GM18502 (cell line): Measurements from ENCODE around the gene JADE3.

ENCODE experiments used
- ATAC-seq: cut with Tn5 transposase; IDR thresholded peaks from one replicate; pipeline ENCODE4 v1.9.1; 2021; ENCODE audit warnings: mild to moderate bottlenecking; ENCODE audit not compliant: unreplicated experiment, poor library complexity

Gene JADE3

DNA sequence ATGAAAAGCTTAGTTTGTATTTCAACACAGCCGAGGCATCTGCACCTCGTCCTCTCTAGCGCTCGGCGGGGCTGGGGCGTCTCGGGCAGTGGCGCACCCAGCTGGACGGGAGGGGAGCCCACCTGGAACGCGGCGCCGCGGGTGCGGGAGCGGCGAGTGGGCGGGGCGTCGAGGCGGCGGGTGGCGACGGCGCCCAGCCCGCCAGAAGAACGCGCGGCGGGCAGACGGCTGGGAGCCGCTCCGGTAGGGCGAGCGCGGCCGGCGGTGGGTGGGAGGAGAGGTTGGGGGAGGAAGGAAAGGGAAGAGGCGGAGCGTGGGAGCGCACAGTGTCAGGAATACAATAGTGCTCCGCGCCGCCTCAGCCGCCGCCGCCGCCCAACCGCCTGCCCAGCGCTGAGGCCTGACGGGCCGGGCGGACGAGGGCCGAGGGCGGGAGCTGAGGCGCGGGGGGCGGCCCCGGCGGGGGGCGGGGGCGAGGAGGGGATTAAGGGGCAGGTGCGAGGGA lies at the start of gene JADE3:
JADE3 (plus strand) TSS at position 324 of the 505 bp plus-strand sequence. CDS start 72,474 bp downstream, outside the sequence.
- ATAC-seq, result peak; percentile 44

DNA sequence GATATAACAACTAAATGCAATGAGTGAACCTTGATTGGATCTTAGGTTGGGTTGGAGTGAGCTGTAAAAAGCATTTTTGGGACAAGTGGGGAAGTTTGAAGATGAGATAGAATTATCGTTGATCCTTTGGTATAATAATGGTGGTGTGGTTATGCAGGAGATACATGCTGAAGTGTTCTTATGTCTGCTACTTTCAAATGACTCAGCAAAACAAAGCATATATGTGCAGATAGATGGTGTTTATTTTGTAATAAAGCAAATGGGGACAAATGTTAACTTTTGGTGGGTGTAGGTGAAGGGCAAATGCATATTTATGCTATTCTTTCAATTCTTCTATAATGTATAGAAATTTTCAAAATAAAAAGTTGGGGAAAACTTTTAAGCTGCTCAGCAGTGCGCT lies 49.1 kb upstream of the JADE3 start:
- ATAC-seq, result no peak

DNA sequence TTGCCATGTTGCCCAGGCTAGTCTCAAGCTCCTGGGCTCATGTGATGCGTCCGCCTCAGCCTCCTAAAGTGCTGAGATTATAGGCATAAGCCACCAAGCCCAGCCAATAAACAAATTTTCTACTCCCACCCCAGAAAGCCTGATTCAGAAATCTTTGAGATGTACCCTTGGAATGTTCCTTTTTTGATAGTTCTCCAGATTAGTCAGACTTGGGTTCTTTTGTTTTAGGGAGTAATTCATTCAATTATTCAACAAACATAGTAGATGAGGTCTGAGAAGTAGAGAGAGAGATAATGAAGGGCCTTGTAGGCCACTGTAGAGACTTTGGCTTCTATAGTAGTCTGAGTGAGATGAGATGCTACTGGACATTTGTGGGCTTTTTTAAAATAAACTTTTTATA lies 47.6 kb upstream of the JADE3 start:
- no peak for ATAC-seq

DNA sequence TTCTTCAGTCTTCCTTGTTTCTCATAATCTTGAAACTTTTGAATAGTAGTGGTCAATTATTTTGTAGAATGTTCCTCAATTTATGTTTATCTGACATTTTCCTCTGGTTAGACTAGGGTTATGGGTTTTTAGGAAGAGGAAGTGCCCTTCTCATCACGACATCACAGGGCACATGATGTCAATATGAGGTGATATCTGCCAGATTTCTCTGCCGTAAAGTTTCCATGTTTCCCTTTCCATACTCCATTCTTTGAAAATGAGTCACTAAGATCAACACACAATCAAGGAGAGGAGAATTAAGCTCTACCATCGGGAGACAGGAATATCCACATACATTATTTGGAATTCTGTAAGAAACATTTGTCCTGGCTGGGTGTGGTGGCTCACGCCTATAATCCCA lies 46.9 kb upstream of the JADE3 start:
- no peak for ATAC-seq

DNA sequence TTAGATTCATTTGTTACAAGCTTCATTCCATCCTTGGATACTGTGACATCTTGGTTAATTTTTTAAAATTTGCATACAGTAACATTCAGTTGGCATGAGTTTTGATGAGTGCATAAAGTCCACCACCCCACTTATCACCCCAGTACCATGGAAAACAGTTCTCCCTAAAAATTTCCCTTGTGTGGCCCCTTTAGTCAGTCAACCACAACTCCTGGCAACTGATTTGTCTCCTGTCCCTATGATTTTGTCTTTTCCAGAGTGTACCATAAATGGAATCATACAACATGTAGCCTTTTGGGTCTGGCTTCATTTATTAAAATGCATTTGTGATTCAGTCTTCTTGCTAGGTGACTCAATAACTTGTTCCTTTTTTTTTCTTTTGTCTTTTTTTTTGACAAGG lies 45.5 kb upstream of the JADE3 start:
- ATAC-seq, result no peak

DNA sequence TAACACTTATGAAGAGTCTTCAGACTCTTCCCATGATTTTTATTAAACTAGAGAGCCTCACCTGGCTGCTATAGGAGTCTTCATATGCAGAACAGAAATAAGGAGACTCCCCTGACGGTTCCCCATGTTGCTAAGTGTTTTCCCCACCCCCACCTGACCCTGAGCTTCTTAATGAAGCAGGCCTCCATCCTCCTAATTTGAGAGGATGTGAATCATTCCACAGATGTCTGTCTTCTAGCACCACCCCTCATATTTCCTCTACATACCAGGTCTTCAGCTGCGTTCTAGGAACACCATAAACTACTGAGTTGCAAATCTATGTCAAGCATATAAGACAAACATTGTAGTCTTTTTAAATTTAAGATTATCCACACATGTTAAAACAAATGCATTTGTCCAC lies 38.5 kb upstream of the JADE3 start:
- ATAC-seq, result no peak

DNA sequence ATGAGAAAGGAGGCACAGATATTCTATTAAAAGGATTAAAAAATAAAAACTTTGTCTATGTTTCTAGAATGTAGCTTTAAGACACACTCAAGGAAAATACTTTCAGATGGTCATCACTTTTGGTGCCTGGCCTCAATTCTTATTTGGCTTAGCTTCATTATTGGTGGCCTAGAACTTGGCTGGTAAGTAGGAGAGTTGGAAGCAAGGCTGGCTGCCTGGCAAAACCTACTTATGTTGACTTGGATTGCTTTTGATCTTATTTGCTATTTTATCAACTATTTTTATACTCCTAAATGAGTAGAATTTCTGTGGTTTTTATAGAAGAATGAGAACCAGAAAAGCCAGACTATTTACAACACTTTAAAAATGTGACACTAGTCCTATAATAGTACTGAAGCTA lies 35.3 kb upstream of the JADE3 start:
- ATAC-seq, result no peak

DNA sequence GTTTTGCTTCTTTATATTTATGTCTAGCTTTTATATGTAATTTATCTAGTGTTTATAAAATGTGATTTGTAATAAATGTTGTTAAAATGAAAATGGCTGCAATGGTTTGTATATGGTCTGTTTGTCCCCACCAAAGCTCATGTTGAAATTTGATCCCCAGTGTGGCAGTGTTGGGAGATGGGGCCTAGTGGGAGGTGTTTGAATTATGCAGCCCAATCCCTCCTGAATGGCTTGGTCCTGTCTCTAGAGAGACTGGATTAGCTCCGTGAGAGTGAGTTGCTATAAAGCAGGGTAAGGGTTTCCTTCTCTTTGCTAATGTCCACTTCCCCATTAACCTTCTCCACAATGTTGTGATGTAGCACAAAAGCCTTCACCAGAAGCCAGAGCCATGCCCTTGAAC lies 30.0 kb upstream of the JADE3 start:
- ATAC-seq, result no peak

DNA sequence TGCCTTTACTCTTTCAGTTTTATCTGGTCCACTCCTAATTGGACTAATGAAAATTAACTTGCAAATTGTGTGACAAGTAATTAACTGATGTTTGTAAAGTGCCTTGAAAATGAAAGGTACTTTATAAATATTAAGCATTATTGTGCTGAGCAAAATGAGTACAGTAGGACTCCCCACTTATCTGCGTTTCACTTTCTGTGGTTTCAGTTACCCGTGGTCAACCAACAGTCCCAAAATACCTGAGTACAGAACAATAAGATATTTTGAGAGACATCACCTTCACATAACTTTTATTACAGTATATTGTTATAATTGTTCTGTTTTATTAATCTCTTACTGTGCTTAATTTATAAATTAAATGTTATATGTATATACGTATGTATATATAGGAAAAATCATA lies 27.4 kb upstream of the JADE3 start:
- ATAC-seq, result no peak

DNA sequence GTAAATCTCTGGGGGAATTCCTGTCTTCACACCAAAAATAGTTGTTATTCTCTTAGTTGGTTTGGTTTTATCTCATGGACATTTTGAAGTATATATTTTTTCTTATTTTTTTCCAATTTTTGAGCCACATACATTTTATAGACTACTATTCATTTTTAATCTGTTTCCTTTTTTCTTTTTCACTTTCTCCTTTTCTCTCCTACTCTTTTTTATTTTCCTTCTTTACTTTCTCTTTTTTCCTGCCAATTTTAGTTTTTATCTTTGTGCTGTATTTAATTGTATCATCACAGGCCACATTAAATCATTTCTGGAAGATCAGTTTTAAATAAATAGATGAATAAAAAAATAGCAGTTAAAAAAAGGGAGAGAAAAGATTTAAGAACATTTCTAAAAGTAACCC lies 14.0 kb upstream of the JADE3 start:
- no peak for ATAC-seq

DNA sequence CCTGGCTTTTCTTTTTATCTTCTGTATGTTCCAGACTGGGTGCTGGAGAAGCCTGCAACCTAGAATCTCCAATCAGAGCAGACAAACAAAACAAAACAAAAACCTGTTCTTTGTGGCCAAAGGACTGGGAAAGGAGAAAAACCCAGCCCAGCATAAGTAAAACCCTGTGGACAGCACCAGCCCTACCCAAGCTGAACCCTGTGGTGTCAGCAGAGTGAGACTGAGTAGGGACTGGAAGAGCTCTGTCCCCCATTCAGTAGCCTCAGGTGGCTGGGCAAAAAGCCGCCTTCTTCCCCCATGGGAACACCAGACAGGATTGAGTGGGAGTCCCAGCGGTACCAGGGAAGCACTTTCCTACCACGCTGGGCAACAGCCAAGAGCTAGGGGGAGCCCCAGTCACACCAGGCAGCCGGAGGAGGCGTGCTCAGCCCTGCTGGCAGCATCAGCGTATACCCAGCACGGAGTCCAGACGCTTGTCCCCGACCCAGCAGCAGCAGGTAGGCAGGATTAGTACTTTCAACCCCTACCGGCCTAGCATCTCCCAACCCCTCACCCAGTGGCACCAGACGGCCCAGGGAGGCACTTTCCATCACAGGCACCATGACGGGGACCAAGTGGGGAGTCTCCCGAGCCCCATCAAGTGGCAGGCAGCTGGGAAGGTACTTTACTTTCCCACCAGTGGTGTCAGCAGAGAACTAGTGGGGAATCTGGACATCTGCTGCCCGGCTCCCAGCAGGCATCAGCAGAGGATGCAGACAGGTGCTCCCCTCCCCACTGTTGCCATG lies 8.6 kb upstream of the JADE3 start:
- peak; percentile 91 for ATAC-seq

DNA sequence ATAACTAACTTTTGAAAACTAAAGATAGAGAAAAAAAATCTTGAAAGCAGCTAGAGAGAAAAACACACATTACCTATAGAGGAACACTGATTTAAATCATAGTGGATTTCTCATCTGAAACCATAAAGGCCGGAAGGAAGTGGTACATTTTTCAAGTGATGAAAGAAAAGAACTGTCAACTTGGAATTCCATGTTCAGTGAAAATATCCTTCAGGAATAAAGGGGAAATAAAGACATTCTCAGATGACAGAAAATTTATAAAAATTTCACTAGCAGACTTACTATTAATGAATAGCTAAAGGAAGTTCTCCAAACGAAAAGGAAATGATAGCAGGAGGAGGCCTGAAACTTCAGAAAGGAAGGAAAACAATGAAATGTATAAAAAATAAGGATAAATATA lies 7.6 kb upstream of the JADE3 start:
- no peak for ATAC-seq

DNA sequence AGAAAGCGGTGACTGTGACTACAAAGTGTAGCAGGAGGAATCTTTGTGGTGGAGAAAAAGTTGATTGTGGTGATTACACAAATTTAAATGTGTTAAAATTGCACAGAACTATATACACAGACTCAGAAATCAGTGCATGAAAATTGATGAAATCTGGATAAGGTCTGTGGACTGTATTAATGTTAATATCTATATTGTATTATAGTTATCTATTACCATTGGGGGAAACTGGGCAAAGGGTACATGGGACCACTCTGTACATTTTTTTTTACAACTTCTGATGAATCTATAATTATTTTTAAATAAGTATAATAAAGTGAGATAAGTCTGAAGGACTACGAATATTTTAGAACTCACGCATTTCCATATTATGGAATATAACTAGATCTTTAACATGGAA lies 1.8 kb upstream of the JADE3 start:
- ATAC-seq, result no peak

DNA sequence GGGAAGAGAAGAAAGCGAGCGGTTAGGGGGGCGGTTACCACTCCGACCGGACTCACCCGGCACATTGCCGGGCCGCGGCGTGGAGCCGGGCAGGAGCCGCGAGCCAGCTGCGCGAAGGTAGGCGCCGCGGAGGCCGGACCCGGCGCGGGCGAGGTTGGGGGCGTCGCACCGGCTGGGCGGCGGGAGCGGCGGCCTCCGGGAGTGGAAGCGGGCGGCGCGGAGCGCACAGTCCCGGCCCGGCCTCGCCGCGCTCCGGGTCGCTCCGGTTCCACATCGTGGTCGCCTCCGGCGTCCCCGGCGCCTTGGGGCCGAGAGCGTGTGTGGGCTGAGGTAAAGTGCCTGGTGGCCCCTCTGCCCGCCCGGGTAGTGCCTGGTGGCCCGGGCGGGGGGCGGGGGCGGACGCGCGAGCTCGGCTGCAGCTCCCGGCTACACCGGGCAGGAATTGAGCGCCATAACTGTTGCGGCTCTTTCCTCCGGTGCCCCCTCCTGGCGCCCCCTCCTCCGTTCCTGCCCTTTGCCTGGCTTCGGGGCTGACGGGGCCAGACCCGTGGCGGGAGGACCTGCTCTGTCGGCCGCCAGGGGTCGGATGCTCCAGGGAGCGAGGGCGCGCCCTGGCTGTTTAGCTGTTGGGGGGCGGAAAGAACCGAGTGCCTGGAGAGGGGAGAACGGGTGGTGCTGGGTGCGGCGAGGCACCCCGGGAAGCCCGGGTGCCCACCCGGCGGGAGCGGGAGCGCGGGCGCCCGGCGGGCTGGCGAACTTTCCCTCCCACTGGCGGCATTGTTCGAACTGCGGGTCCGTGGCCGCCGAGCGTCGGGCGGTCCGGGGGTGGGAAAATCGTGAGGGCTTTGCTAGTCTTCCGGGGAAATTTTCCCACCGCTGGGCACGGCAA lies 626 bp downstream of the JADE3 start:
- ATAC-seq, result peak; percentile 59

DNA sequence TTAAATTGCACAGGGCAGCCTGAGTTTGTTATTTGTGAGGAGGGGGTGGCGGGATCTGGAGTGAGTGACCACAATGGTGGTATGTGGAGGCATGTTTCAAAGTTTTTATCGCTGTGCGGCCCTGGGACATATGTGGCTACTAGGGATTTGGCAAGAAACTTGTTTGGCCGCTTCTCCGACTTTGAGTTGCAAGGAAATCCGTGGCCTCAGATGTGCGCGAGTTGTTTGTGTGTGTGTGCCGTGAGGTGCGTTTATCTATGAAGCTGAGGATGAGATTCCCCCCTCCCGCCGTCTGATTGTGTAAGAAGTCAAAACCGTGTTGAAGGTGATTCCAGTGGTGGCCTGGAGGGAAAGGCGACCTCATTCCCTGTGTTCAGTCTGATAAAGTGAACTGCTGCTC lies 1.4 kb downstream of the JADE3 start:
- no peak for ATAC-seq

DNA sequence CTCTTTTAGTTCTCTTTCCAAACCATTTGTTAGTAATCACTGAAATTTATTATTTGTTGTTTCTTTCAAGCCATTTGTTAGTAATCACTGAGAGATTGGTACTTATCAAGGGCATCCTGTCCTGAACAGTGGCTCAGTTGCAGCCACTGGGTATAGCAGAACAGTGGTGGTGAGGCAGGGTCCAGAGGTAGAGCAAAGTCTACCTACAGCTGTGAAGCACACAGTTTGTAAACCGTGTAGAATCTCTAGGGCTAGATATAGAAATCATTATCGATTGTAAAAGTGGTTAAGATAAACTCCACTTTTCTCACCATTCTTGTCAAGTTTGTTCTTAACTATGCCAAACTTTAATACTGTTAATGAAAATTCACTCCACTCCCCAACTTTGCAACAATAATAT lies 4.1 kb downstream of the JADE3 start:
- no peak for ATAC-seq

DNA sequence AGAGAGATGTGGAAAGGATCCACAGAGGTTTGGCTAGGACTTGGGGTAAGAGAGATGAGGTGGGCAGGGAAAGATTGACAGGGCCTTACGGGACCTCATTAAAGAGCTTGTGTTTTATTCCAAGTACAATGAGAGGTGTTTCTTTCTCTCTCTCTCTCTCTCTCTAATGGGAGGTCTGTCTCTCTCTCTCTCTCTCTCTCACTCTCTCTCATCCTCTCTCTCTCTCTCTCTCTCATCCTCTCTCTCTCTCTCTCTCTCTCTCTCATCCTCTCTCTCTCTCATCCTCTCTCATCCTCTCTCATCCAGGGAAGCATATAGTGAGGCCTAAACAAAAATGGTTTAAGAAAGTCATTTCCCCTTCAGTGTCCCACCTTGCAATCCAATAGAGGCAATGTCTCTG lies 5.4 kb downstream of the JADE3 start:
- no peak for ATAC-seq

DNA sequence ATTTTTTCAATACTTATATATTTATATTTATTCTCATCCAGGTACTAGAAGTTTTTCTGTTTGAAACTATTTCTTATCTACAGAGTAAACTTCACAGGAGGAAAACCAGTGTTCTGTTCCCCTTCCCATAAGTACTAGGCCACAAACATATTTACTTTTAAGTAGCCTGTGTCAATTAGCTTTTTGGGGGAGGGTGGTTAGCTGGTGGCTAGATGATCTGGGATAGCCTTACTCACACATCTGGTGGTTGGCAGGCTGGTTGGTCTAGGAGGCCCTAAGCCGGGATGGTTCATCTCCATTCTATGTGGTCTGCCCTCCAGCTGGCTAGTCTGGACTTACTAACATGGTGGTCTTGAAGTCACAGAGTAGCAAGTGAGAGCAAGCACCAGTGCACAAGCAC lies 6.2 kb downstream of the JADE3 start:
- ATAC-seq, result no peak

DNA sequence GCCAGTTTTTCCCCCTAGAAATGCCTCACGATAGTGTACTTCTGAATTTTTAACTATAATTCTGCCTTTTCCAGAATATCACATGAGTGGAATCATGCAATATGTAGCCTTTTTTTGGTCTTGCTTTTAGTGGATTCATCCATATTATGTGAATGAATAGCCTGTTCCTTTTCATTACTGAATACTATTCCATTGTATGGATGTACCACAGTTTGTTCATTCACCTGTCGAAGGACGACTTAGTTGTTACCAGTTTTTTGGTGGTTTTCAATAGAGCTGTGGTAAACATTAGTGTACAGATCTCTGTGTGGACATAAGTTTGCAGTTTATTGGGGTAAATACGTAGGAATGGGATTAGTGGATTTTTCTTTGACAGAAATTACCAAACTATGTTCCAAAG lies 8.0 kb downstream of the JADE3 start:
- no peak for ATAC-seq

DNA sequence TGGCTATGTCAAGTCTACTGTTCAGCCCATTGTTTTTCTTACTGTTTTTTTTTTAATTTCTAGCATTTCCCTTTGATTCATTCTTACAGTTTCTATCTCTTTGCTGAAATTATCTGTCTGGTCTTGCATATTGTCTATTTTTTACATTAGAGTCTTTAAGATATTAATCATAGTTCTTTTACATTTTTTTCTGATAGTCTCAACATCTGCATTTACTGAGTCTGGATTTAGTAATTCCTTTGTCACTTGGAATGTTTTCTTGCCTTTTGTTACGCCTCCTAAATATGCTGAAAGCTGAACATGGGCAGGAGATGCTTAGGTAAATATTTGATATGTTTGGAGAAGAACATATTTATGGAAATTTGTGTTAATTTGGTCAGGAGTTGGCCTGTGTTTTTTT lies 10.4 kb downstream of the JADE3 start:
- ATAC-seq, result no peak

DNA sequence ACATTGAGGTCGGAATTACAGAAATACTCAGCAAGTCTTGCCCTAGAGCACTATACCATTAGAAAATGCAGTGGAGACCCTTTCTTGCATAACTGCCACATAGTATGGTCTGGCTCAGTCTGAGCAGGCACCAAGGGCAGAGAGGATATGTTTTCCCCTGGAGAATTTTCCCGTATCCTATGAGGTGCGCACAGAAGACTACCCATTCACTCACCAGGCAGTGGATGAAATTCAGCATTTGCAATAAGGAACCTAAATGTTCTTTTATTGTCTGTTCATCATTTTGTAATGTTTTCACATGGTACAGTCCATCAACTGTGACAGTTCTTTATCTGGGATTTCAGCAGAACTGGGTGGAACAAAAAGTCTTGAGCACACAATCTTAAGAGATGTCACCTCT lies 15.5 kb downstream of the JADE3 start:
- no peak for ATAC-seq
